ENCODE data around the gene SELENOM. TPM values are rescaled to one million over a fixed set of nuclear protein-coding genes. Genes with fewer than 3 reads are reported as not detected.

Gene SELENOM
- total RNA-seq, 1 donor from 2014 or later = 3.7 TPM

DNA sequence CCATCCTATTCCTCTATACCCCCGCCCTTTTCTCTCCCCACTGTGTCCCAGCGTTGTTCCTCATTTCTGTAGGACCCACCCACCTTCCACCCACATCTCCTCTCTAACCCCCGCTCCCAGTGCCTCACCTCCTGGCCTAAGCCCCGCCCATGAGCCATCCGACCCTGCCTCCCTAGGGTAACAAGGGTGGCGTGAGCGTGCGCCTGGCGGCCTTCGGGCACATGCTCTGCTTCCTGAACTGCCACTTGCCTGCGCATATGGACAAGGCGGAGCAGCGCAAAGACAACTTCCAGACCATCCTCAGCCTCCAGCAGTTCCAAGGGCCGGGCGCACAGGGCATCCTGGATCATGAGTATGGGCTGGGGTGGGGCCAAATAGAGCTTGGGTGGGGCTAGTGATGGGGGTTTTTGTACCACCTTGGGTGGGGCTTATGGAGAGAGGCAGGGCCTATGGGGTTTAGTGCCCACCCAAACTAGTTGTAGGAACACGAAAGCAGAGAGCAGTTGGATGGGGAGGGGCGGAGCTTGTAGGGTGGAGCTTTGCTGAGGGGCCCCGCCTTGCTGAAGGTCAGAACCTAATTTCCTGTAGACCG lies 19.9 kb upstream of the SELENOM start:
- no peak overlapping the region for H3K27ac Mint-ChIP-seq
- no peaks in the 10 kb centered on the region for H3K9me3 Mint-ChIP-seq (ENCODE audit: low read depth)
- H3K27me3 Mint-ChIP-seq = no peaks in the 10 kb centered on the region
- no peaks in the 10 kb centered on the region for H3K36me3 Mint-ChIP-seq (ENCODE audit: insufficient read depth)
- DNase-seq (ENCODE audit: low spot score, unreplicated experiment) = no peak
- no peak overlapping the region for H3K4me3 Mint-ChIP-seq (ENCODE audit: low read depth)
- TF ChIP-seq CTCF (IDR thresholded peaks at IDR 0.05; ENCODE audit: unreplicated experiment) = no peak
- H3K4me1 Mint-ChIP-seq (ENCODE audit: low read depth) = peaks cover 6% of the 10 kb centered on the region

- no peaks in the 10 kb centered on the region for H3K9me3 Mint-ChIP-seq (ENCODE audit: low read depth)
- DNase-seq (ENCODE audit: low spot score, unreplicated experiment) = no peak
- no peaks in the 10 kb centered on the region for H3K27me3 Mint-ChIP-seq
- H3K36me3 Mint-ChIP-seq (ENCODE audit: insufficient read depth) = no peaks in the 10 kb centered on the region
- no peak for TF ChIP-seq CTCF (IDR thresholded peaks at IDR 0.05; ENCODE audit: unreplicated experiment)
- H3K4me1 Mint-ChIP-seq (ENCODE audit: low read depth) = peaks cover 8% of the 10 kb centered on the region
- no peak overlapping the region for H3K27ac Mint-ChIP-seq
- H3K4me3 Mint-ChIP-seq (ENCODE audit: low read depth) = no peak overlapping the region
These were observed 19.5 kb upstream of the SELENOM start for GRCh38 chr22:31126869-31127175.

DNA sequence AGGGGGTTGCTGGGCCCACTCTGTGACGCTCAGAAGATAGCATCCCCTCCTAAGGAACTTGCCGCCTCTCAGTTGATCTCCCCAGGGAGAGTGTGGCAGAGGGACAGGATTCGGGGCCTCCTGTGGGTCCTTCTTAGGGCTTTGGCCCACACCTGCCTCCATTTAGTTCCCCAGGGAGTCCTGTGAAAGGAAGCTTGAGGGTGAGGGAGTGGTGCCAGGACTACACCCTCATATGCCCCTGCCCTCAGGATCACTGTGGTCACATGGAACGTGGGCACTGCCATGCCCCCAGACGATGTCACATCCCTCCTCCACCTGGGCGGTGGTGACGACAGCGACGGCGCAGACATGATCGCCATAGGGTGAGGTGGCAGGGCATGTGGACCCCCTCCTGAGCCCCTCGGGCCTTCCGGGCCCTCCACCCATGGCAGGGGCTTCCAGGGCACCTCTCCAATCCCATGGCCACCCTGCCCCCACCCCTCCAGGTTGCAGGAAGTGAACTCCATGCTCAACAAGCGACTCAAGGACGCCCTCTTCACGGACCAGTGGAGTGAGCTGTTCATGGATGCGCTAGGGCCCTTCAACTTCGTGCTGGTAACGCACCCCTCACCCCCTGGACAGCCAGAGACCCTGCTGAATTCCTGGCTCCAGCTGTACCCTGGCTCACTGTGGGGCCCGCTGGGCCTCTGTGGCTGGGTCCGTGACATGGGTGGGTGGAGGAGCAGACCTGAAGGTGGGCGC lies 18.9 kb upstream of the SELENOM start:
- no peaks in the 10 kb centered on the region for H3K27me3 Mint-ChIP-seq
- H3K4me3 Mint-ChIP-seq (ENCODE audit: low read depth) = no peak overlapping the region
- no peak for TF ChIP-seq CTCF (IDR thresholded peaks at IDR 0.05; ENCODE audit: unreplicated experiment)
- H3K9me3 Mint-ChIP-seq (ENCODE audit: low read depth) = no peaks in the 10 kb centered on the region
- DNase-seq (ENCODE audit: low spot score, unreplicated experiment) = no peak
- no peak overlapping the region for H3K27ac Mint-ChIP-seq
- no peaks in the 10 kb centered on the region for H3K36me3 Mint-ChIP-seq (ENCODE audit: insufficient read depth)
- peaks cover 6% of the 10 kb centered on the region for H3K4me1 Mint-ChIP-seq (ENCODE audit: low read depth)

DNA sequence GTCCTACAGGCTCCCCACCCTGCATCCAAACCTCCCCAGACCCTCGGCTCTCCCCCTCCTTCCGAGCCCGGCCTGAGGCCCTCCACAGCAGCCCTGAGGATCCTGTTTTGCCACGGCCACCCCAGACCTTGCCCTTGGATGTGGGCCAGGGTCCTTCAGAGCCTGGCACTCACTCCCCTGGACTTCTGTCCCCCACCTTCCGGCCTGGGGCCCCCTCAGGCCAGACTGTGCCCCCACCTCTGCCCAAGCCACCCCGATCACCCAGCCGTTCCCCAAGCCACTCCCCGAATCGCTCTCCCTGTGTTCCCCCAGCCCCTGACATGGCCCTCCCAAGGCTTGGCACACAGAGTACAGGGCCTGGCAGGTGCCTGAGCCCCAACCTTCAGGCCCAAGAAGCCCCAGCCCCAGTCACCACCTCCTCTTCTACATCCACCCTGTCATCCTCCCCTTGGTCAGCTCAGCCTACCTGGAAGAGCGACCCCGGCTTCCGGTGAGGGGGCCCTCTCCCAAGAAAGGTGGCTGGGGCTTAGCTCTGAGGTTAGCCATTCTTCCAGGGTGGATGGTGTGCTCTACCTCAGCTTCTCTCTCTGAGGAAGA lies 18.3 kb upstream of the SELENOM start:
- no peak overlapping the region for H3K4me3 Mint-ChIP-seq (ENCODE audit: low read depth)
- TF ChIP-seq CTCF (IDR thresholded peaks at IDR 0.05; ENCODE audit: unreplicated experiment) = no peak
- H3K36me3 Mint-ChIP-seq (ENCODE audit: insufficient read depth) = no peaks in the 10 kb centered on the region
- no peak for DNase-seq (ENCODE audit: low spot score, unreplicated experiment)
- no peak overlapping the region for H3K27ac Mint-ChIP-seq
- H3K27me3 Mint-ChIP-seq = no peaks in the 10 kb centered on the region
- no peaks in the 10 kb centered on the region for H3K9me3 Mint-ChIP-seq (ENCODE audit: low read depth)
- peaks cover 6% of the 10 kb centered on the region for H3K4me1 Mint-ChIP-seq (ENCODE audit: low read depth)

- no peak overlapping the region for H3K27ac Mint-ChIP-seq
- no peak overlapping the region for H3K4me3 Mint-ChIP-seq (ENCODE audit: low read depth)
- no peak for TF ChIP-seq CTCF (IDR thresholded peaks at IDR 0.05; ENCODE audit: unreplicated experiment)
- peaks cover 6% of the 10 kb centered on the region for H3K4me1 Mint-ChIP-seq (ENCODE audit: low read depth)
- peaks cover 1% of the 10 kb centered on the region for H3K27me3 Mint-ChIP-seq
- DNase-seq (ENCODE audit: low spot score, unreplicated experiment) = no peak
- no peaks in the 10 kb centered on the region for H3K36me3 Mint-ChIP-seq (ENCODE audit: insufficient read depth)
- no peaks in the 10 kb centered on the region for H3K9me3 Mint-ChIP-seq (ENCODE audit: low read depth)
These were observed 17.6 kb upstream of the SELENOM start for GRCh38 chr22:31124811-31125465.

Data from progenitor cell of endocrine pancreas (in vitro differentiated cells).